HG03108 (cell line): ENCODE data around the gene ZAP70.

ENCODE experiments used
- ATAC-seq: cut with Tn5 transposase; IDR thresholded peaks from one replicate; pipeline ENCODE4 v1.9.1; 2021; ENCODE audit warnings: moderate library complexity; ENCODE audit not compliant: unreplicated experiment

Gene ZAP70

GRCh38 chr2:97732436-97733340 is 19.3 kb downstream of the ZAP70 start:
- ATAC-seq, result no peak

- no peak for ATAC-seq
Observed at GRCh38 chr2:97733341-97734035, 20.1 kb downstream of the ZAP70 start.

GRCh38 chr2:97734061-97735051 is 21.0 kb downstream of the ZAP70 start:
- no peak for ATAC-seq

- no peak for ATAC-seq
Observed at GRCh38 chr2:97735161-97735561, 21.8 kb downstream of the ZAP70 start.

- ATAC-seq, result no peak
Observed at GRCh38 chr2:97736185-97736584, 22.8 kb downstream of the ZAP70 start.

GRCh38 chr2:97736608-97737330 is 23.4 kb downstream of the ZAP70 start:
- no peak for ATAC-seq

GRCh38 chr2:97737421-97738178 is 24.2 kb downstream of the ZAP70 start:
- ATAC-seq, result no peak

- ATAC-seq, result no peak
Observed at GRCh38 chr2:97738179-97739019, 25.0 kb downstream of the ZAP70 start.

GRCh38 chr2:97739020-97739892 is 25.9 kb downstream of the ZAP70 start:
- no peak for ATAC-seq

- ATAC-seq, result no peak
Observed at GRCh38 chr2:97739893-97740245, 26.5 kb downstream of the ZAP70 start.

- no peak for ATAC-seq
Observed at GRCh38 chr2:97740590-97741182, 27.3 kb downstream of the ZAP70 start.

- ATAC-seq, result no peak
Observed at GRCh38 chr2:97741251-97741650, 27.9 kb downstream of the ZAP70 start.

- ATAC-seq, result no peak
Observed at GRCh38 chr2:97741686-97742085, 28.3 kb downstream of the ZAP70 start.

- ATAC-seq, result no peak
Observed at GRCh38 chr2:97742381-97742847, 29.0 kb downstream of the ZAP70 start.

- no peak for ATAC-seq
Observed at GRCh38 chr2:97743913-97744312, 30.5 kb downstream of the ZAP70 start.

- ATAC-seq, result no peak
Observed at GRCh38 chr2:97745474-97746174, 32.2 kb downstream of the ZAP70 start.

- ATAC-seq, result no peak
Observed at GRCh38 chr2:97747285-97747684, 33.9 kb downstream of the ZAP70 start.
